K562 (cell line): ENCODE results near the gene PSMD8.
A peak's percentile ranks its signal among the peaks of the same experiment; 100 is the strongest.

Experiments
- CHD2 ChIP-seq: IDR thresholded peaks from 2 replicates; pipeline ENCODE4 v1.6.1; 2011; ENCODE audit warnings: low read depth, low read length
- CTCF ChIP-seq, 3 experiments: IDR thresholded peaks in 2 of 3; conservative IDR thresholded peaks in 1 of 3; 2 replicates each; pipeline ENCODE4 v1.5.1; 2011 to 2012; ENCODE audit warnings: low read length in 3 of 3, mild to moderate bottlenecking in 3 of 3, control low read depth in 2 of 3, improper control_type of control experiment in 1 of 3, inconsistent platforms in 1 of 3, low read depth in 1 of 3, mixed read lengths in 1 of 3, moderate library complexity in 1 of 3; ENCODE audit not compliant: insufficient read depth in 2 of 3
- E2F8 ChIP-seq: fragments of 450-650 bp; IDR thresholded peaks from 2 replicates; pipeline ENCODE4 v1.7.1; 2018; ENCODE audit warnings: mild to moderate bottlenecking, low read depth; ENCODE audit not compliant: partially characterized antibody
- EGR1 ChIP-seq: fragments of 450-650 bp; conservative IDR thresholded peaks from 2 replicates; pipeline ENCODE4 v1.6.1; 2017; ENCODE audit warnings: mild to moderate bottlenecking
- EHMT2 ChIP-seq: fragments of 450-650 bp; IDR thresholded peaks from 2 replicates; pipeline ENCODE4 v1.6.1; 2018; ENCODE audit warnings: antibody characterized with exemption
- EP300 ChIP-seq: IDR thresholded peaks from 2 replicates; pipeline ENCODE4 v1.6.1; 2012; ENCODE audit warnings: low read length, improper control_type of control experiment
- NFATC3 ChIP-seq: fragments of 450-650 bp; IDR thresholded peaks from 2 replicates; pipeline ENCODE4 v1.6.1; 2017; ENCODE audit warnings: mild to moderate bottlenecking
- NFIC ChIP-seq: fragments of 450-650 bp; IDR thresholded peaks from 2 replicates; pipeline ENCODE4 v1.6.1; 2017; ENCODE audit warnings: mild to moderate bottlenecking, inconsistent platforms
- NFYB ChIP-seq: IDR thresholded peaks from 2 replicates; pipeline ENCODE4 v1.6.1; 2011; ENCODE audit warnings: mild to moderate bottlenecking, moderate library complexity; ENCODE audit not compliant: insufficient read length; ENCODE audit errors: extremely low read depth
- TCFL5 ChIP-seq: fragments of 250-450 bp; sonication (Bioruptor Pico); conservative IDR thresholded peaks from 2 replicates; pipeline ENCODE4 v1.6.1; 2021; ENCODE audit warnings: mild to moderate bottlenecking, moderate library complexity, matching md5 sums
- ZNF324 ChIP-seq: fragments of 250-450 bp; sonication (Bioruptor Pico); IDR thresholded peaks from 2 replicates; pipeline ENCODE4 v1.4.0; 2020; ENCODE audit warnings: mild to moderate bottlenecking
- TF ChIP-seq, protein P1 (sequence below): sonication (generic); formaldehyde crosslinking; IDR thresholded peaks from 2 replicates; pipeline ENCODE4 v1.8.0; 2022; ENCODE audit warnings: mild to moderate bottlenecking, low read depth, missing genetic modification reagents

DNA sequence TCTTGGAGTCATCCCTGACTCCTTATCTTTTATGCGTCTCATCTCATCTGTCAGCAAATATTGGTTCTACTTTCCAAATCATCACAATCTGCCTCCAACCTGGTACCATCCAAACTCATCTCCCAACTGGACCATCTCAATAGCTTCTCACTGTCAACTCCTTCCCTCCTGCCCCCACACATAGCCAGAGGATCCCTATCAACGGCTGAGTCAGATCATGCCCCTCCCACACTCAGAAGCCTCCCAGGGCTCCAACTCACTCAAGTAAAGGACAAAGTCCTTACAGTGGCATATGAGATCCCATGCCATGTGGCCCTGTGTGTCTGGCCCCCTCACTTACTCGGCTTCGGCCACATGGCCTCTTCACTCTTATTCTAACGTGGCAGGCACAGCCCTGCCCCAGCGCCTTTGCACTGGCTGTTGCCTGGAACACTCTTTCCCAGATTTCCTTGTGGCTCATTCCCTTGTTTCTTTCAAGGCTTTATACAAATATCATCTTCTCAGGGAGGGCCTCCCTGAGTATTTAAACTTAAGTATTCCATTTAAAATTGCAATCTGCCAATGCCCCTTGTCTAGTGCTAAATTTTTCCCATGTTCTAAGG, 18.4 kb downstream of the PSMD8 start:
- TF ChIP-seq EP300 (no peak), CTCF (IDR thresholded peaks at IDR 0.05 in 2 of 3, conservative IDR thresholded peaks at IDR 0.05 in 1 of 3; ENCODE audit: insufficient read depth in 2 of 3, low read depth in 1 of 3, low read length in 3 of 3) (no peak), TCFL5 (CRISPR knock-in tag) (no peak), NFATC3 (no peak), NFIC (no peak), EGR1 (peak; percentile 81), EHMT2 (peak; percentile 83), ZNF324 (CRISPR knock-in tag) (no peak), NFYB (no peak), E2F8 (peak; percentile 18), CHD2 (no peak)
- TF ChIP-seq, protein P1, sequence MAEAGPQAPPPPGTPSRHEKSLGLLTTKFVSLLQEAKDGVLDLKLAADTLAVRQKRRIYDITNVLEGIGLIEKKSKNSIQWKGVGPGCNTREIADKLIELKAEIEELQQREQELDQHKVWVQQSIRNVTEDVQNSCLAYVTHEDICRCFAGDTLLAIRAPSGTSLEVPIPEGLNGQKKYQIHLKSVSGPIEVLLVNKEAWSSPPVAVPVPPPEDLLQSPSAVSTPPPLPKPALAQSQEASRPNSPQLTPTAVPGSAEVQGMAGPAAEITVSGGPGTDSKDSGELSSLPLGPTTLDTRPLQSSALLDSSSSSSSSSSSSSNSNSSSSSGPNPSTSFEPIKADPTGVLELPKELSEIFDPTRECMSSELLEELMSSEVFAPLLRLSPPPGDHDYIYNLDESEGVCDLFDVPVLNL (CRISPR knock-in tag) = no peak
